Parathyroid adenoma (tissue), 2 donors: ENCODE data around the gene IL6R.
"Not testable (repeated sequence)": the region's sequence is repeated elsewhere in the genome, so short reads cannot be mapped to it uniquely, and the experiment has no call there.

ENCODE experiments used
- H2AFZ ChIP-seq: fragments of 300-600 bp; sonication (generic); one replicate; pipeline ENCODE4 v1.7.0; 2017; ENCODE audit warnings: antibody characterized with exemption, mild to moderate bottlenecking
- H3K27ac ChIP-seq: fragments of 300-600 bp; sonication (generic); one replicate; pipeline ENCODE4 v1.7.0; 2017
- H3K27me3 ChIP-seq: fragments of 300-600 bp; sonication (generic); one replicate; pipeline ENCODE4 v1.7.0; 2017; ENCODE audit warnings: low read length; ENCODE audit not compliant: control insufficient read depth, insufficient read depth
- H3K36me3 ChIP-seq: fragments of 300-600 bp; sonication (generic); one replicate; pipeline ENCODE4 v1.7.0; 2017; ENCODE audit warnings: low read length; ENCODE audit not compliant: control insufficient read depth, insufficient read depth
- H3K4me1 ChIP-seq: fragments of 300-600 bp; sonication (generic); one replicate; pipeline ENCODE4 v1.7.0; 2017; ENCODE audit warnings: control low read depth
- H3K4me2 ChIP-seq: fragments of 300-600 bp; sonication (generic); one replicate; pipeline ENCODE4 v1.7.0; 2017; ENCODE audit warnings: low read length
- H3K4me3 ChIP-seq: fragments of 300-600 bp; sonication (generic); one replicate; pipeline ENCODE4 v1.7.0; 2017; ENCODE audit warnings: low read depth, low read length
- H3K79me2 ChIP-seq: fragments of 300-600 bp; sonication (generic); one replicate; pipeline ENCODE4 v1.7.0; 2017; ENCODE audit warnings: control low read depth
- H3K9ac ChIP-seq: fragments of 300-600 bp; sonication (generic); one replicate; pipeline ENCODE4 v1.7.0; 2017; ENCODE audit warnings: mild to moderate bottlenecking
- H3K9me3 ChIP-seq: fragments of 300-600 bp; sonication (generic); one replicate; pipeline ENCODE4 v1.7.0; 2017; ENCODE audit warnings: low read length; ENCODE audit not compliant: control insufficient read depth
- CTCF ChIP-seq: fragments of 300-600 bp; sonication (generic); IDR thresholded peaks from one replicate; pipeline ENCODE4 v1.7.0; 2017; ENCODE audit warnings: antibody characterized with exemption, mild to moderate bottlenecking
- donor health status: primary hyperparathyroidism.

IL6R gene

GRCh38 chr1:154481053-154481452, 75.9 kb downstream of the IL6R start:
- no peak overlapping the region for H3K27ac ChIP-seq
- H3K36me3 ChIP-seq = no peaks in the 10 kb centered on the region
- no peak overlapping the region for H3K4me3 ChIP-seq
- H3K9me3 ChIP-seq = no peaks in the 10 kb centered on the region
- no peak for TF ChIP-seq CTCF
- no peak overlapping the region for H2AFZ ChIP-seq
- no peaks in the 10 kb centered on the region for H3K4me1 ChIP-seq
- no peaks in the 10 kb centered on the region for H3K27me3 ChIP-seq
- H3K4me2 ChIP-seq = no peak overlapping the region
- no peaks in the 10 kb centered on the region for H3K79me2 ChIP-seq
- H3K9ac ChIP-seq = no peak overlapping the region

GRCh38 chr1:154483941-154484803, 79.0 kb downstream of the IL6R start:
- Histone ChIP-seq H3K27me3 (no peaks in the 10 kb centered on the region), H3K9ac (no peak overlapping the region), H2AFZ (no peak overlapping the region), H3K27ac (peak overlapping the region; percentile 47), H3K79me2 (no peaks in the 10 kb centered on the region), H3K4me1 (no peaks in the 10 kb centered on the region), H3K9me3 (no peaks in the 10 kb centered on the region), H3K4me3 (no peak overlapping the region), H3K36me3 (no peaks in the 10 kb centered on the region), H3K4me2 (no peak overlapping the region)
- TF ChIP-seq CTCF = no peak

DNA sequence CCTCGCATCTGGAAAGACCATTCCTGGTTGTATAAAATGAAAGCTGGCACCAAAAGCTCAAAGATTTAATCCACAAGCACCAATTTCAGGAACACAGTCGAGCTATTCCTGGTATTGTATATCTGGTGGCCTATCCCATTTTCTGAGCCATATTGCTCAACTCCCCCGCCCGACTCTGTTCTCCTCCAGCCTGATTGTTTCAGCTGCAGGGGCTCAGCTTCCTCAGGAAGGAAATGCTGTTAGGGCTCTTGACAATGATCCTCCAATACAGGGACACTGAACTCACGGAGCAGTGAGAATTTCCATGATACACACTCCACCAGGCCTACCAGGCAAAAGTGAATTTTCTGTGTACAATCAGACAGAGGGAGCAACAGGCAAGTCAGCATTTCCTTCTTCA, 80.0 kb downstream of the IL6R start:
- no peak for TF ChIP-seq CTCF
- Histone ChIP-seq H3K9me3 (no peaks in the 10 kb centered on the region), H3K27ac (peak overlapping the region; percentile 47), H3K9ac (no peak overlapping the region), H2AFZ (no peak overlapping the region), H3K4me3 (no peak overlapping the region), H3K4me1 (no peaks in the 10 kb centered on the region), H3K4me2 (no peak overlapping the region), H3K79me2 (no peaks in the 10 kb centered on the region), H3K27me3 (no peaks in the 10 kb centered on the region), H3K36me3 (no peaks in the 10 kb centered on the region)

GRCh38 chr1:154485910-154486496, 80.9 kb downstream of the IL6R start:
- Histone ChIP-seq H3K4me3 (no peak overlapping the region), H3K27me3 (no peaks in the 10 kb centered on the region), H3K9me3 (no peaks in the 10 kb centered on the region), H2AFZ (no peak overlapping the region), H3K9ac (no peak overlapping the region), H3K27ac (peak overlapping the region; percentile 15), H3K4me2 (no peak overlapping the region), H3K79me2 (no peaks in the 10 kb centered on the region), H3K36me3 (no peaks in the 10 kb centered on the region), H3K4me1 (no peaks in the 10 kb centered on the region)
- no peak for TF ChIP-seq CTCF

GRCh38 chr1:154486756-154487155, 81.6 kb downstream of the IL6R start:
- not testable (repeated sequence) for H3K9ac ChIP-seq, H3K36me3 ChIP-seq, H3K4me1 ChIP-seq, H2AFZ ChIP-seq, H3K4me2 ChIP-seq, H3K4me3 ChIP-seq, H3K79me2 ChIP-seq, H3K27me3 ChIP-seq, H3K27ac ChIP-seq, H3K9me3 ChIP-seq
